Panc1 (cell line): ENCODE results near the gene FAM118A. TPM values are rescaled to one million over a fixed set of nuclear protein-coding genes. Genes with fewer than 3 reads are reported as not detected.

Source experiments
- ATAC-seq: fragments of 200-7000 bp; cut with Tn5 transposase; 2 replicates; pipeline ENCODE4 v1.9.1; 2020; ENCODE audit warnings: mild to moderate bottlenecking, moderate library complexity
- BruUV-seq: library from RNA; stranded (reverse); fragments of 400-500 nt; replicated peaks from 2 replicates; lab custom pipeline; 2021; lab: Mats Ljungman, UMichigan
- CTCF ChIA-PET: fragments of 300-600 bp; sonication (Branson Sonifier 250); formaldehyde crosslinking; loops from one replicate; lab custom pipeline; 2022; ENCODE audit warnings: antibody characterized with exemption; lab: Charles Lee
- POLR2A ChIA-PET: fragments of 300-600 bp; sonication (Branson Sonifier 250); formaldehyde crosslinking; loops from one replicate; lab custom pipeline; 2022; ENCODE audit warnings: antibody characterized with exemption; lab: Charles Lee
- DNase-seq: peaks from one replicate; pipeline ENCODE4 v3.0.0-alpha.2; 2010; ENCODE audit warnings: low read depth, low spot score
- H3K27ac ChIP-seq: 2 replicates; pipeline ENCODE4 v1.5.1; 2011; ENCODE audit warnings: mild to moderate bottlenecking, low read length, inconsistent platforms
- H3K27me3 ChIP-seq: fragments of 200-500 bp; sonication (Bioruptor generic); 2 replicates; pipeline ENCODE4 v1.6.0; 2014; ENCODE audit warnings: low read length, inconsistent platforms; ENCODE audit not compliant: control insufficient read depth, insufficient read depth
- H3K36me3 ChIP-seq: fragments of 200-500 bp; sonication (Bioruptor generic); 2 replicates; pipeline ENCODE4 v1.5.1; 2014; ENCODE audit warnings: inconsistent platforms, mild to moderate bottlenecking, low read length, moderate library complexity; ENCODE audit not compliant: control insufficient read depth, insufficient read depth
- H3K4me1 ChIP-seq: 2 replicates; pipeline ENCODE4 v1.5.1; 2011; ENCODE audit warnings: inconsistent platforms, mild to moderate bottlenecking, low read length, moderate library complexity; ENCODE audit not compliant: control insufficient read depth, insufficient read depth
- H3K4me3 ChIP-seq, 2 experiments: 2 replicates each; pipeline ENCODE4 v1.5.1; 2011 to 2012; ENCODE audit warnings: low read depth in 2 of 2, low read length in 2 of 2, mild to moderate bottlenecking in 2 of 2, inconsistent platforms in 1 of 2, moderate library complexity in 1 of 2
- H3K9me3 ChIP-seq: fragments of 200-500 bp; sonication (Bioruptor generic); 2 replicates; pipeline ENCODE4 v1.5.1; 2014; ENCODE audit warnings: low read depth, mild to moderate bottlenecking, inconsistent platforms, low read length, moderate library complexity; ENCODE audit not compliant: control insufficient read depth, insufficient read depth
- POLR2AphosphoS5 ChIP-seq: IDR thresholded peaks from 2 replicates; pipeline ENCODE4 v1.6.1; 2012; ENCODE audit warnings: mild to moderate bottlenecking, low read depth, low read length, moderate library complexity
- SIN3A ChIP-seq: IDR thresholded peaks from 2 replicates; pipeline ENCODE4 v1.6.1; 2012; ENCODE audit warnings: low read depth, mild to moderate bottlenecking, low read length, moderate library complexity, borderline replicate concordance; ENCODE audit not compliant: insufficient read depth
- TCF7L2 ChIP-seq: IDR thresholded peaks from 2 replicates; pipeline ENCODE4 v1.6.1; 2011; ENCODE audit warnings: mild to moderate bottlenecking, low read depth, low read length, inconsistent platforms
- in situ Hi-C: cut with HindIII; loops from 2 replicates; pipeline ENCODE4 v1.10.0; 2016; ENCODE audit warnings: low sequenced_read_pairs, low pct_unique_long_range_greater_than_20kb
- intact Hi-C: fragments of 100-400 bp; cut with micrococcal nuclease; formaldehyde crosslinking; loops from one replicate; pipeline ENCODE4 v1.10.0; 2022; ENCODE audit not compliant: unreplicated experiment
- total RNA-seq: library from RNA; stranded (reverse); gene quantifications from one replicate; pipeline ENCODE4 v1.2.1, GENCODE V29; 2021; ENCODE audit not compliant: unreplicated experiment
- TF ChIP-seq, protein P1 (sequence below): fragments of 450-650 bp; IDR thresholded peaks from 2 replicates; pipeline ENCODE4 v1.5.1; 2017; ENCODE audit warnings: mild to moderate bottlenecking
- TF ChIP-seq, protein P2 (sequence below), 2 experiments: IDR thresholded peaks; 2 replicates each; pipeline ENCODE4 v1.6.1; 2011 to 2012; ENCODE audit warnings: low read depth in 2 of 2, control low read depth in 1 of 2, low read length in 1 of 2, mild to moderate bottlenecking in 1 of 2, moderate library complexity in 1 of 2; ENCODE audit not compliant: insufficient read depth in 1 of 2

Gene FAM118A
- total RNA-seq, 1 experiment from 2014 or later: 73.2 TPM

DNA sequence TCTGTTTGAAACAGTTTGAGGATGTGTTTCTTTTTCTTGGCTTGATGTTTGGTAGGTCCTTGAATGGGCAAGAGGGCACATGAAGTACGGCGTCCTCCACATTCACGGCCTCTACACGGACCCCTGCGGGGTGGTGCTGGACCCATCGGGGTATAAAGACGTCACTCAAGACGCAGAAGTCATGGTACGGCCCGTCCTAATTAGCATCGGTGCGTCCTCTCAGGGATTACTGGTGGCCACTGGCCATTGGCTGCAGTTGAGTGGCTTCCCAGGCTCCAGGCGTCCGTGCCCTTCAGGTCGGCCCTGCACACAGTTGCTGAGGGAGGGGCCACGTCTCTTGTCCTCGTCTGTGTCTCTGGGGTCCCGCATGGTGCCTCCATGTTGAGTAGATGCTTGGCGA lies 20.8 kb downstream of the FAM118A start:
- ChIA-PET CTCF (no interaction called here), POLR2A (no interaction called here)
- intact Hi-C loops (no loop called here), in situ Hi-C loops (no loop called here)
- Histone ChIP-seq H3K27ac (no peak overlapping the region), H3K27me3 (no peaks in the 10 kb centered on the region), H3K4me1 (no peaks in the 10 kb centered on the region), H3K36me3 (no peaks in the 10 kb centered on the region), H3K9me3 (no peaks in the 10 kb centered on the region), H3K4me3 (no peak overlapping the region)
- no TSS peak for BruUV-seq
- DNase-seq (no peak), ATAC-seq (no peak)
- TF ChIP-seq POLR2AphosphoS5: no peak

DNA sequence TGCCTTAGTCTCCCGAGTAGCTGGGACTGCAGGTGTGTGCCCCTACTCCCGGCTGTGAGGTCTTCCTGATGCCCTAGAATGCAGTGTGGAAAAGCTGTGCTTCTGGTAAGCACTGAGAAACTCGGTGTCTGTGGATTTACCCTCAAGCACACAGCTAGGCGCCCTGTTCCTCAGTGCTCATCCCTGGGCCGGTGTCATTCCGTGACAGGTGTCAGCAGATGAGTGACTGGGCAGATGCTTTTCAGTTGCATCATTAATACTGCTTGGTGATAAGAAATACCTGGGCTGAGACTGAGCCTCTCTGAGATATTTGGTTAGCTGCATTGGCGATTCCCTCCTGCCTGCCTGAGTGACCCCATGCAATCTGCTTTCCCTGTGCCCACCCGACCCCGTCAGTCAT lies 21.8 kb downstream of the FAM118A start:
- no peaks in the 10 kb centered on the region for H3K27me3 ChIP-seq
- no TSS peak for BruUV-seq
- CTCF ChIA-PET: no interaction called here
- no peaks in the 10 kb centered on the region for H3K9me3 ChIP-seq
- in situ Hi-C loops (no loop called here), intact Hi-C loops (no loop called here)
- no peak overlapping the region for H3K27ac ChIP-seq
- TF ChIP-seq, protein P1, sequence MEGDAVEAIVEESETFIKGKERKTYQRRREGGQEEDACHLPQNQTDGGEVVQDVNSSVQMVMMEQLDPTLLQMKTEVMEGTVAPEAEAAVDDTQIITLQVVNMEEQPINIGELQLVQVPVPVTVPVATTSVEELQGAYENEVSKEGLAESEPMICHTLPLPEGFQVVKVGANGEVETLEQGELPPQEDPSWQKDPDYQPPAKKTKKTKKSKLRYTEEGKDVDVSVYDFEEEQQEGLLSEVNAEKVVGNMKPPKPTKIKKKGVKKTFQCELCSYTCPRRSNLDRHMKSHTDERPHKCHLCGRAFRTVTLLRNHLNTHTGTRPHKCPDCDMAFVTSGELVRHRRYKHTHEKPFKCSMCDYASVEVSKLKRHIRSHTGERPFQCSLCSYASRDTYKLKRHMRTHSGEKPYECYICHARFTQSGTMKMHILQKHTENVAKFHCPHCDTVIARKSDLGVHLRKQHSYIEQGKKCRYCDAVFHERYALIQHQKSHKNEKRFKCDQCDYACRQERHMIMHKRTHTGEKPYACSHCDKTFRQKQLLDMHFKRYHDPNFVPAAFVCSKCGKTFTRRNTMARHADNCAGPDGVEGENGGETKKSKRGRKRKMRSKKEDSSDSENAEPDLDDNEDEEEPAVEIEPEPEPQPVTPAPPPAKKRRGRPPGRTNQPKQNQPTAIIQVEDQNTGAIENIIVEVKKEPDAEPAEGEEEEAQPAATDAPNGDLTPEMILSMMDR: no peak
- no peak for TF ChIP-seq SIN3A
- ATAC-seq (no peak), DNase-seq (no peak)
- no peaks in the 10 kb centered on the region for H3K36me3 ChIP-seq
- POLR2A ChIA-PET: no interaction called here
- no peaks in the 10 kb centered on the region for H3K4me1 ChIP-seq
- no peak overlapping the region for H3K4me3 ChIP-seq

DNA sequence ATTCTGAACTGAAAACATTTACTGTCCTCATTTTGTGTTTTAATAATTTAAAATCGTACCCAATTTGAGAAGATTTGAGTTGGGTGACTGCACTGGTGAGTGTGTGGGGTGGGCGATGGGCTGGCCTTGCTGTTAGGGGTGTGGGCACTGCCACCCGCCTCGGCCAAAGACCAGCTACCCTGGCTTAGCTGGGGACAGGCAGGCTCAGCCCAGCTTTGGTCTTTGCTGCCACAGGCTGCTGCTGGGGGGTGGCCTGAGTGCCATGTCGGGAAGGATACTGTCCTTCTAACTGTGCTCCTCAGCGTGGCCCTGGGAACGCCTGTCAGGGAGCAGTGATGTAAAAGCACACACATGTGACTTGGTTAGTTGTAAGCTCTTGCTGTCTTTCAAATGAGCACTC lies 22.3 kb downstream of the FAM118A start:
- POLR2A ChIA-PET: no interaction called here
- no peak for ATAC-seq
- DNase-seq: no peak
- H3K9me3 ChIP-seq: no peaks in the 10 kb centered on the region
- TF ChIP-seq, protein P1: no peak
- TF ChIP-seq TCF7L2 (no peak), SIN3A (no peak), POLR2AphosphoS5 (no peak)
- TF ChIP-seq, protein P2, sequence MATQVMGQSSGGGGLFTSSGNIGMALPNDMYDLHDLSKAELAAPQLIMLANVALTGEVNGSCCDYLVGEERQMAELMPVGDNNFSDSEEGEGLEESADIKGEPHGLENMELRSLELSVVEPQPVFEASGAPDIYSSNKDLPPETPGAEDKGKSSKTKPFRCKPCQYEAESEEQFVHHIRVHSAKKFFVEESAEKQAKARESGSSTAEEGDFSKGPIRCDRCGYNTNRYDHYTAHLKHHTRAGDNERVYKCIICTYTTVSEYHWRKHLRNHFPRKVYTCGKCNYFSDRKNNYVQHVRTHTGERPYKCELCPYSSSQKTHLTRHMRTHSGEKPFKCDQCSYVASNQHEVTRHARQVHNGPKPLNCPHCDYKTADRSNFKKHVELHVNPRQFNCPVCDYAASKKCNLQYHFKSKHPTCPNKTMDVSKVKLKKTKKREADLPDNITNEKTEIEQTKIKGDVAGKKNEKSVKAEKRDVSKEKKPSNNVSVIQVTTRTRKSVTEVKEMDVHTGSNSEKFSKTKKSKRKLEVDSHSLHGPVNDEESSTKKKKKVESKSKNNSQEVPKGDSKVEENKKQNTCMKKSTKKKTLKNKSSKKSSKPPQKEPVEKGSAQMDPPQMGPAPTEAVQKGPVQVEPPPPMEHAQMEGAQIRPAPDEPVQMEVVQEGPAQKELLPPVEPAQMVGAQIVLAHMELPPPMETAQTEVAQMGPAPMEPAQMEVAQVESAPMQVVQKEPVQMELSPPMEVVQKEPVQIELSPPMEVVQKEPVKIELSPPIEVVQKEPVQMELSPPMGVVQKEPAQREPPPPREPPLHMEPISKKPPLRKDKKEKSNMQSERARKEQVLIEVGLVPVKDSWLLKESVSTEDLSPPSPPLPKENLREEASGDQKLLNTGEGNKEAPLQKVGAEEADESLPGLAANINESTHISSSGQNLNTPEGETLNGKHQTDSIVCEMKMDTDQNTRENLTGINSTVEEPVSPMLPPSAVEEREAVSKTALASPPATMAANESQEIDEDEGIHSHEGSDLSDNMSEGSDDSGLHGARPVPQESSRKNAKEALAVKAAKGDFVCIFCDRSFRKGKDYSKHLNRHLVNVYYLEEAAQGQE (IDR thresholded peaks at IDR 0.05; ENCODE audit: insufficient read depth in 1 of 2, low read depth in 2 of 2, low read length in 1 of 2): no peak
- CTCF ChIA-PET: no interaction called here
- H3K27ac ChIP-seq: no peak overlapping the region
- no peaks in the 10 kb centered on the region for H3K36me3 ChIP-seq
- in situ Hi-C loops (no loop called here), intact Hi-C loops (no loop called here)
- H3K4me1 ChIP-seq: no peaks in the 10 kb centered on the region
- no peaks in the 10 kb centered on the region for H3K27me3 ChIP-seq
- H3K4me3 ChIP-seq: no peak overlapping the region
- no TSS peak for BruUV-seq
